BJ (cell line): Measurements from ENCODE around the gene KDM4E. TPM values are rescaled to one million over a fixed set of nuclear protein-coding genes. Genes with fewer than 3 reads are reported as not detected.

Experiments used
- CTCF ChIA-PET: fragments of 350-600 bp; formaldehyde crosslinking; extraction: SDS; loops from one replicate; lab custom pipeline; 2021; ENCODE audit warnings: antibody characterized with exemption, inconsistent platforms; lab: Yijun Ruan, JAX
- POLR2A ChIA-PET: fragments of 300-600 bp; sonication (Branson Sonifier 250); formaldehyde crosslinking; extraction: SDS; loops from one replicate; lab custom pipeline; 2021; ENCODE audit warnings: antibody characterized with exemption; lab: Charles Lee
- DNase-seq: peaks from one replicate; pipeline ENCODE4 v3.0.0-alpha.2; 2011; ENCODE audit warnings: low read depth
- H3K27me3 ChIP-seq: 2 replicates; pipeline ENCODE4 v1.6.0; 2011; ENCODE audit warnings: low read length; ENCODE audit not compliant: control insufficient read depth, insufficient read depth
- H3K36me3 ChIP-seq: 2 replicates; pipeline ENCODE4 v1.5.1; 2011; ENCODE audit warnings: low read length; ENCODE audit not compliant: control insufficient read depth, insufficient read depth
- H3K4me3 ChIP-seq: 2 replicates; pipeline ENCODE4 v1.5.1; 2011; ENCODE audit warnings: low read depth, mild to moderate bottlenecking, control low read depth, low read length
- polyA minus RNA-seq: library from RNA; depleted of rRNA, polyadenylated mRNA; stranded (reverse); fragments of >200 nt; gene quantifications from 2 replicates; pipeline ENCODE4 v1.2.3, GENCODE V29; 2011; rRNA and poly(A)+ RNA removed
- polyA plus RNA-seq: library from polyadenylated mRNA; depleted of rRNA; stranded (reverse); fragments of >200 nt; gene quantifications from 2 replicates; pipeline ENCODE4 v1.2.3, GENCODE V29; 2011; rRNA removed
- TF ChIP-seq, protein P1 (sequence below): IDR thresholded peaks from 2 replicates; pipeline ENCODE4 v1.5.1; 2011; ENCODE audit warnings: low read depth, mild to moderate bottlenecking, control low read depth, inconsistent platforms, low read length, moderate library complexity; ENCODE audit not compliant: insufficient read depth

The KDM4E gene
- polyA plus RNA-seq (not detected in 2 replicates), polyA minus RNA-seq (not detected in 2 replicates)

DNA sequence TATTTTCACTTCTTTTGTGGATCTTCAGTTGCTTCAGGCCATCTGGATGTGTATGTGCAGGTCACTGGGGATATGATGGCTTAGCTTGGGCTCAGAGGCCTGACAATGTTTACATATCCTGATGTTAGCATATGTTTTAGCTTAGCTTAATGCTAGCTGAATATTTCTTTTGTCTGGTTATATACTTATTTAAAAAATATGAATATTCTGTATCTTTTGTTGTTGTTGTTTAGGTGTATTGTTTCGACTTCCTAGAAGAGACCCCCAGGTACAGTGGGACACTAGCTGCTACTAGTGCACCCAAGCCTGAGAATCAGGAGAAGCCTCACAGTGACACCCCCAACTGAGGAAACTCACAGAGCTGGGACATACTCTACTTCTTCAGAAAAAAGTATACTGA, at the start of gene KDM4E:
Gene KDM4E (plus strand): TSS at position 301 of the 400 bp plus-strand sequence. CDS start 300 bp downstream, outside the sequence.
- no peaks in the 10 kb centered on the region for H3K36me3 ChIP-seq
- no peak within 1 kb of the TSS for H3K4me3 ChIP-seq
- TF ChIP-seq, protein P1, sequence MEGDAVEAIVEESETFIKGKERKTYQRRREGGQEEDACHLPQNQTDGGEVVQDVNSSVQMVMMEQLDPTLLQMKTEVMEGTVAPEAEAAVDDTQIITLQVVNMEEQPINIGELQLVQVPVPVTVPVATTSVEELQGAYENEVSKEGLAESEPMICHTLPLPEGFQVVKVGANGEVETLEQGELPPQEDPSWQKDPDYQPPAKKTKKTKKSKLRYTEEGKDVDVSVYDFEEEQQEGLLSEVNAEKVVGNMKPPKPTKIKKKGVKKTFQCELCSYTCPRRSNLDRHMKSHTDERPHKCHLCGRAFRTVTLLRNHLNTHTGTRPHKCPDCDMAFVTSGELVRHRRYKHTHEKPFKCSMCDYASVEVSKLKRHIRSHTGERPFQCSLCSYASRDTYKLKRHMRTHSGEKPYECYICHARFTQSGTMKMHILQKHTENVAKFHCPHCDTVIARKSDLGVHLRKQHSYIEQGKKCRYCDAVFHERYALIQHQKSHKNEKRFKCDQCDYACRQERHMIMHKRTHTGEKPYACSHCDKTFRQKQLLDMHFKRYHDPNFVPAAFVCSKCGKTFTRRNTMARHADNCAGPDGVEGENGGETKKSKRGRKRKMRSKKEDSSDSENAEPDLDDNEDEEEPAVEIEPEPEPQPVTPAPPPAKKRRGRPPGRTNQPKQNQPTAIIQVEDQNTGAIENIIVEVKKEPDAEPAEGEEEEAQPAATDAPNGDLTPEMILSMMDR: no peak
- no peaks in the 10 kb centered on the region for H3K27me3 ChIP-seq
- ChIA-PET CTCF (no interaction called here), POLR2A (no interaction called here)
- DNase-seq: no peak

- no peak for DNase-seq
- H3K27me3 ChIP-seq: no peaks in the 10 kb centered on the region
- TF ChIP-seq, protein P1: no peak
- ChIA-PET POLR2A (no interaction called here), CTCF (interaction anchor here (0.9 to 1.0 kb wide), 2 partner anchors 40 to 459 kb away, joined by 3 to 4 read pairs; no protein-coding TSS in a partner anchor)
- no peaks in the 10 kb centered on the region for H3K36me3 ChIP-seq
- H3K4me3 ChIP-seq: no peak overlapping the region
These were observed 49.5 kb upstream of the KDM4E start for GRCh38 chr11:94975599-94975998.

DNA sequence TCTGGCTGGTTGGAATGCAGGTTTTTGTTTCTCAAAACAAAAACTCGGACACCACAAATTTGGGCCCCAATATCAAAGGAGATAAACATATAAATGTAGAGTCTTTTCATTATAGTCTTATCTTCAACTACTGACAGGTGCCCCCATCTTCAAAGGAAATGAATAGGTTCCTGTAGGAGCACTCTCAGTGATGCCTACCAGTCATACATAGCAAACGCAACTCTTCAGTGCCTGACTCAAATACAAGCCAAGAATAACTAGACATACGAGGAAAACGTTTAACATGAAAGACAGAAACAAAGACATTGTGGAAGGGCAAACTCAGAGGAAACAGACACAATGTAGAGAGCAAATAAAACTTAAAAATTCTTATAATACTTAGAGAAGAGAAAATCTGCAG, 37.7 kb upstream of the KDM4E start:
- ChIA-PET CTCF (no interaction called here), POLR2A (no interaction called here)

GRCh38 chr11:94988748-94989147, 36.3 kb upstream of the KDM4E start:
- DNase-seq: no peak
- TF ChIP-seq, protein P1: no peak

More for the DNA sequence above, 37.7 kb upstream of the KDM4E start:
- H3K4me3 ChIP-seq: no peak overlapping the region
- TF ChIP-seq, protein P1: no peak
- DNase-seq: no peak
- no peaks in the 10 kb centered on the region for H3K36me3 ChIP-seq
- no peaks in the 10 kb centered on the region for H3K27me3 ChIP-seq

DNA sequence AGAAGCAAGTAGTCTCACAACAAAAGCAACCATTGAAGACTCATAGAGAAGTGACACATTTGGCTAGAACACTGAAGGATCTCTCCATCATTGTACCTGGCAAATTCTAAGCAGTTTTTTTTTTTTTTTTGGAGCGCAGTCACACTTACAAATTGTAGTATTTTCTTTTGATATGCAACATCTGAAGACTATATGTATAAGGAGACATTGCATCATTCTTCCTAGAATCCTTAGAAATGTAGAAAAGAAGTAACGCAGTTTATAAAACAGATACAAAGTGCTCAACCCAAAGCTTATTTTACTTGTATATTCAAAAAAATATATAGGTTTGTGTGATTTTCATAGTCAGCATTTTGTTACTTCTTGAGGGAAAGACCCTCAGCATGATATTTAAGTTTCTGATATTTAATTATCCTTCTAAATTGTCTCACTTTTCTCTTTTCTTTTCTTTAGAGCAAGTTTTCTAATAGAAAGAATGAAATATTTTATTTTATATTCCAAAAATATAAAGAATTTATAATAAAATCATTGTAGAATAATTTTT, 31.6 kb upstream of the KDM4E start:
- POLR2A ChIA-PET: no interaction called here
- CTCF ChIA-PET: interaction anchor here (0.6 kb wide), 1 partner anchor 473 kb away, joined by 3 read pairs; no protein-coding TSS in a partner anchor
- H3K36me3 ChIP-seq: no peaks in the 10 kb centered on the region
- DNase-seq: no peak
- no peak overlapping the region for H3K4me3 ChIP-seq
- H3K27me3 ChIP-seq: no peaks in the 10 kb centered on the region
- TF ChIP-seq, protein P1: no peak

More at GRCh38 chr11:94988748-94989147, 36.3 kb upstream of the KDM4E start:
- Histone ChIP-seq H3K4me3 (no peak overlapping the region), H3K27me3 (no peaks in the 10 kb centered on the region), H3K36me3 (no peaks in the 10 kb centered on the region)
- POLR2A ChIA-PET: no interaction called here
- CTCF ChIA-PET: no interaction called here
